NCI-H2227 (cell line): ENCODE results near the gene SPTY2D1.

ENCODE experiments used
- DNase-seq: peaks from one replicate; lab custom pipeline; 2025; ENCODE audit not compliant: unreplicated experiment; lab: John Stamatoyannopoulos, UW

Gene SPTY2D1

GRCh38 chr11:18566406-18566805 lies 67.7 kb downstream of the SPTY2D1 start:
- DNase-seq, result no peak

- no peak for DNase-seq
Observed at GRCh38 chr11:18564149-18564548, 70.0 kb downstream of the SPTY2D1 start.

GRCh38 chr11:18563090-18563730 lies 70.9 kb downstream of the SPTY2D1 start:
- no peak for DNase-seq
